ENCODE measurements around the gene TSPAN33. TPM values are rescaled to one million over a fixed set of nuclear protein-coding genes. Genes with fewer than 3 reads are reported as not detected.

TSPAN33 gene
- 0.06 and 0.13 TPM in 2 replicates for total RNA-seq

DNA sequence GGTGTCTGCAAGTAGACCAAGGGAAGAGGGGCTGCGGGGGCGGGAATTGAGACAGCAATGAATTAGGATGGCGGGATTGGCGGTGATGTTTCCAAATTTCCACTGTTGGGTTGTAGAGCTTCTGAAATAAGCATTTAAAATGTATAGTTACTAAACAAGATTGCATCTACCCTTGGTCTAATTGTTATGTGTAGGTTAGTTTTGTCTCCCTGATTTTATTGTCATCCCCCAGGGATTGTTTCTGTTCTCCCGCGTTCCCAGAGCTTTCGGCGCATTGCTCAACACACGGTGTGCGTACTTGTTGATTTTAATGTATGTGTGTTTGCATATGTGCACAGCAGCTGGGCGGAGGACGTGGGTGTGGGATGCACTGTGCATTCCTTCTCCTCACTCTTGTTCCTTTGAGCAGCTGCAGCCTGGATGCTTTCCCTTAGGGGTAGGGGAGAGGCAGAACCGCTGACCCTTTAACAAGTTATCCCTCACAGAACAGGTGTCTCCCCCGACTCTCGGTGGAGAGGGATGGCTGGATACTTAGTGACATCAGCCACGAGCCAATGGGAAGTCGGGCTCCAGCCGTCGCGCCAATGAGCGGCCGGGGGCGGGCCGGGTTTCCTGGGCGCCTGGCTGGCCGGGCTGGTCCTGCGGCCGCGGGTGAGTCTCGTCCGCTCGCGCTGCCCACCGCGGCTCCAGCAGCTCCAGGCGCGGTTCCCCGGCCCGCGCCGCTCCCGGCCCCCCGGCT is at the start of gene TSPAN33:
Gene TSPAN33, plus strand, starts transcription at position 613 of the 739 bp plus-strand sequence. CDS start 274 bp downstream, outside the sequence.

DNA sequence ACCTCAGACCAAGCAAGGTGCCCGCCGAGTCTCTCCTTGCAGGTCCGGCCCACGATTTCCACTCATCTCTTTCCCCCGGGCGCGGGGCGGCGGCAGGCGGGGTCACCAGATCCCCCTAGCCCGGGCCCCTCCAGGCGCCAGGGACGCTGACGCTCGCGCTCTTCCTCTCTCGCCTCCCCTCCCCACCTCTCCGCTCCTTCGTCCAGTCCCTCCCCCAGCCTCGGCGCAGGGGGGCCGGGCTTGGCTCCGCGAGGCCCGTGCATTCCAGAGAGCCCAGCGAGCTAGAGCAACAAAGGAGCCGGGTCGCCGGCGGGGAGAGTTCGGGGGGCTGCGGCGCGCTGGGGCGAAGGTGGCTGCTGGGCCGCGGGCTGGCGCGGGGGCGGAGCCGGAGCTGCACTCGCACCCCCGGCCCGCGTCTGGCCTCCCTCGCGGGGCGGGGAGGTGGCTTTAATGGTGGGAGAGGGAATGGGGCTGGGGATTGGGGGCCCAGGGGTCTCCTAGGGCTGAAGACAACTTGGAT is 43.9 kb downstream of the TSPAN33 start, which contains the start of gene SMO:
Gene SMO, plus strand, starts transcription at position 262 of the 520 bp plus-strand sequence. CDS start 519 bp downstream, outside the sequence.

Other genes with a start within 250 kb of the TSPAN33 start
- under 0.01 TPM in 1 of 2 replicates, not detected in the other for gene KCP, start 234.0 kb upstream of the TSPAN33 start, total RNA-seq
- gene IRF5, start 206.8 kb upstream of the TSPAN33 start, total RNA-seq = under 0.01 TPM in 1 of 2 replicates, not detected in the other
- 48.0 and 54.2 TPM in 2 replicates for gene TNPO3, start 89.6 kb upstream of the TSPAN33 start, total RNA-seq
- 3.9 and 7.5 TPM in 2 replicates for gene SMO, start 43.9 kb downstream of the TSPAN33 start, total RNA-seq
- gene AHCYL2, start 80.3 kb downstream of the TSPAN33 start, total RNA-seq = 16.4 and 20.3 TPM in 2 replicates

Data from aortic smooth muscle cell (primary cell).